ENCODE data around the gene RNASEH2C.
A peak's percentile ranks its signal among the peaks of the same experiment; 100 is the strongest.

The RNASEH2C gene

DNA sequence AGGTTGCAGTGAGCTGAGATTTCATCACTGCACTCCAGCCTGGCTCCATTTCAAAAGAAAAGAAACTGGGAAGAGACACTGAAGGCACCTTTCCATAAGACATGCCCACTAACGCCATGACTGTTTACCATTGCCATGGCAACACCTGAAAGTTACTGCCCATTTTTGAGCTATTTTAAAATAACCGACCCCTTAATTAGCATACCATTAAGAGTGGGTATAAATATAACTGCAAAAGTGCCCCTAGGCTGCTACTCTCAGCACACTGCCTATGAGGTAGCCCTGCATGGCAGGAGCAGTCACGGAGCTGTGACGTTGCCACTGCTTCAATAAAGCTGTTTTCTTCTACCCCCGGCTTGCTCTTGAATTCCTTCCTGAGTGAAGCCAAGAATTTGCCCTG is 9.9 kb upstream of the RNASEH2C start:
- no peak overlapping the region for H3K4me3 Mint-ChIP-seq
- no peaks in the 10 kb centered on the region for H3K4me1 Mint-ChIP-seq (ENCODE audit: low read depth)
- H3K9me3 Mint-ChIP-seq (ENCODE audit: low read depth) = no peaks in the 10 kb centered on the region
- peaks cover 6% of the 10 kb centered on the region for H3K27me3 Mint-ChIP-seq
- H3K27ac Mint-ChIP-seq = no peak overlapping the region
- H3K36me3 Mint-ChIP-seq = peaks cover 2% of the 10 kb centered on the region

DNA sequence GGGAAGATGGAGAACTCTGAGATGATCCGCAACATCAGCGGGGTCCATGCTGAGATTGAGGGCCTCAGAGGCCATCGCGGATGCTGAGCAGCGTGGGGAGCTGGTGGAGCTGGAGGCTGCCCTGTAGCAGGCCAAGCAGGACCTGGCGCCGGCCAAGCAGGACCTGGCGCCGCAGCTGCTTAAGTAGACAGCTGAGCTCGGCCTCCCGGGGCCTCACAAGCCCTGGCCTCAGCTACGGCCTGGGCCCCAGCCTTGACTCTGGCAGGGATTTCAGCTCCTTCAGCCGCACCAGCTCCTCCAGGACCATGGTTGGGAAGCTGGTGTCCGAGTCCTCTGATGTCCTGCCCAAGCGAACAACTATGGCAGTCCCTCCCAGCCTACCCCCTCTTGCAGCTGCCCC is 7.3 kb upstream of the RNASEH2C start:
- Mint-ChIP-seq H3K4me1 (ENCODE audit: low read depth) (no peaks in the 10 kb centered on the region), H3K9me3 (ENCODE audit: low read depth) (no peaks in the 10 kb centered on the region), H3K27me3 (peaks cover 5% of the 10 kb centered on the region), H3K36me3 (peaks cover 2% of the 10 kb centered on the region), H3K27ac (no peak overlapping the region), H3K4me3 (no peak overlapping the region)

DNA sequence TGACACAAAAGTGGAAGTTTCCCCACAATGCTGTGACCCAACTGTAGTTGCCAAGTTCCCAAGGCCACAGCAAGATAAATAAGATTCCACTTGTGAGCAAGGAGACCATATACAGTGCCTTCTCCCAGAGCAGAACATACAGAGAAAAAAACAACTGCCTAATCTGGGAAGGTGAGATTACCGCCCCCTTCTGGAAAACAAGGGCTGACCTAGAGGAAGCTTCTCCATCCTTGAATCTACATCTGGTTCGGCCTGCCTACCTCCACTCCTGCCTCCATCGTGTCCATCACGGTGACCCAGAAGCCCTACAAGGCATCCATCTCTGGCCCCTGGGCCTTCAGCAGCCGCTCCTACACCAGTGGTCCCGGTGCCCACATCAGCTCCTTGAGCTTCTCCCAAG is 6.1 kb upstream of the RNASEH2C start:
- no peak overlapping the region for H3K4me3 Mint-ChIP-seq
- H3K4me1 Mint-ChIP-seq (ENCODE audit: low read depth) = no peaks in the 10 kb centered on the region
- H3K27me3 Mint-ChIP-seq = peaks cover 2% of the 10 kb centered on the region
- H3K9me3 Mint-ChIP-seq (ENCODE audit: low read depth) = no peaks in the 10 kb centered on the region
- H3K36me3 Mint-ChIP-seq = peaks cover under 1% of the 10 kb centered on the region
- H3K27ac Mint-ChIP-seq = no peak overlapping the region

DNA sequence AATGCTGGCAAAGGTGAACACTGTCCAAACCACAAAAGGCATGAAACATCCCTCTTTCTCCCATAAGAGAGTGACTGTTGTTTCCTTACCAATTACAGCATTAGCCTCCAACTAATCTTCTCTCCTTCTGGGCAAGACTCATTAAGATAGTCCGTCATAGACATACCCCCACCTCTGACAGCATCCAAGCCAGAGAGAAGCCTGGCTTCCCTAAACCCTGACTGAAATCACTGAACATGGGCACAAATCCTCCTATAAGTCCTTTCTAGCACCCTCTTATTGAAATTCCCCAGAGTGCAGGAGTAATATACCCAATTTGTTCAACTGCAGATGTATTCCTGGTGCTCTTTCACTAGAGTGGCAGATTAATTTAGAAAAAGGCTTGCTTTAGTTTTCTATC is 1.7 kb upstream of the RNASEH2C start:
- H3K4me3 Mint-ChIP-seq = peak overlapping the region; percentile 62
- no peak overlapping the region for H3K27ac Mint-ChIP-seq

DNA sequence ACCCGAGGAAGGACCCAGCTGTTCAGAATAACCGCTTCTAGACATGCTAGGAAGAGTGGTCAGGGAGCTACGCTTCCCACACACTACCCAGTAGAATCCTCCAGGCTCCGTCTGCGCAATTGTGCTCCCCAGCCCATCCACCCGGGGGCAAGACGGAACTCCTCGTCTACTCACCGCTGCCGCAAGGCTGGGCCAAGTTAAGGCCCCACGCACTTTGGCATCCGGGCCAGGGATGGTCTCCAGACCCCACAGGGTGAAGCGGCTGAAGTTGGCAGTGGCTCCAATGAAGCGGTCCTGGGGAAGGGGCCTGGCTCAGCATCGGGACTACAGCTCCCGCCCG is 757 bp downstream of the RNASEH2C start:
- H3K4me1 Mint-ChIP-seq (ENCODE audit: low read depth) = peaks cover 25% of the 10 kb centered on the region
- H3K27me3 Mint-ChIP-seq = no peaks in the 10 kb centered on the region
- no peaks in the 10 kb centered on the region for H3K9me3 Mint-ChIP-seq (ENCODE audit: low read depth)
- peak overlapping the region; percentile 95 for H3K4me3 Mint-ChIP-seq
- peak overlapping the region; percentile 93 for H3K27ac Mint-ChIP-seq
- H3K36me3 Mint-ChIP-seq = peaks cover 5% of the 10 kb centered on the region

More for the DNA sequence above, 1.7 kb upstream of the RNASEH2C start:
- Mint-ChIP-seq H3K4me1 (ENCODE audit: low read depth) (peaks cover 20% of the 10 kb centered on the region), H3K36me3 (no peaks in the 10 kb centered on the region), H3K9me3 (ENCODE audit: low read depth) (no peaks in the 10 kb centered on the region), H3K27me3 (no peaks in the 10 kb centered on the region)

DNA sequence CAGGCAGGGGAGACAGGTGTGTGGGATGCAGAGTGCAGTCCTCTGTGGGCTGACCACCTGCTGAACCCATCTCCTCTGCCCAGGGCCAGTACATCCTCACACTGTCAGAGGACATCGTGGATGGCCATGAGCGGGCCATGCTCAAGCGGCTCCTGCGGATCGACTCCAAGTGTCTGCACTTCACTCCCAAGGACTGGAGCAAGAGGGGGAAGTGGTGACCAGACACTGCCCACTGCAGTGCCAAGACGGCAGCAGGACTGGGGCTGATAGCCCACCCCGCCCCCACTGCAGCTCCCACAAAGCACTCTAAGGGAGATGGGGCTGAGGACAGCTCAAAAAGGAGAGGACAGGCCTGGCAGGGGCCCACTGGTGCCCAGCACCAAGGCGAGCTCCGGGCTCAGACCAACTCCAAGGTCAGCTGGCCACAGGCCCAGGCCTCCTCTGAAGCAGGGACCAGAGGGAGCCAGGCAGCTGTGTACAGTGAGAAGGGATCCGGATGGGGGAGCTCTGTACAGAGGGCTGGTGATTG is 1.6 kb downstream of the RNASEH2C start:
- peak overlapping the region; percentile 70 for H3K27ac Mint-ChIP-seq
- H3K9me3 Mint-ChIP-seq (ENCODE audit: low read depth) = no peaks in the 10 kb centered on the region
- peak overlapping the region; percentile 95 for H3K4me3 Mint-ChIP-seq
- H3K4me1 Mint-ChIP-seq (ENCODE audit: low read depth) = peaks cover 28% of the 10 kb centered on the region
- peaks cover 5% of the 10 kb centered on the region for H3K36me3 Mint-ChIP-seq
- no peaks in the 10 kb centered on the region for H3K27me3 Mint-ChIP-seq

DNA sequence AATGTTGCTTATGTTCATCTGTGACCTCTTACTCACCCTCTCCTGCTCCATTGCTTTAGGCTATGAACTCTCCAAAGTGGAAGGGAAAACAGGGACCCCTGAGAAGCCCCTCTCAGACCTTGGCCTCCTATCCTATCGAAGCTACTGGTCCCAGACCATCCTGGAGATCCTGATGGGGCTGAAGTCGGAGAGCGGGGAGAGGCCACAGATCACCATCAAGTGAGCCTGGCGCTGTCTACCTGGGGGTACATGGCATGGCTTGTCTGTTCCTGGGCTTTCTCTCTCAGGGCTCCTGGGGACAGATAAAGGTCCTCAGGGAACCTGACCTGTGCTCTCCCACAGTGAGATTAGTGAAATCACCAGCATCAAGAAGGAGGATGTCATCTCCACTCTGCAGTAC is 2.1 kb downstream of the RNASEH2C start:
- H3K36me3 Mint-ChIP-seq = peaks cover 5% of the 10 kb centered on the region

DNA sequence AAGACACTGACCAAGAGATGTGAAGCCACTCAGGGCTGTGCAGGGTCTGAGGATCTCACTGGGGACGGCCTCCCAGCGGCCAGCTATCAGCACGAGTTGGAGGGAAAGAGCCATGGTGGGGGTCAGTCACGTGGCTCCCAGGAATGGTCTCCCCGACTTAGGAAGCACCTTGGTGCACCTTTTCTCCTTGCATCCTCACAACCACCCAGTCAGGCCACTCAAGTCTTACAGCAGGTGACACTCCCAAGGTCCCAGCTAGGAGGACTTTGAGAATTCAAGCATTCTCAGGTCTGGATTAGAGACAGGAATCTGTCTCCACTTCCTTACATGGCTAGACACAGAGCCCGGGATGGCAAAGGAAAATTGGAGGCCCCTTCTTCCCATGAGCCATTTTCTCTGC is 2.7 kb downstream of the RNASEH2C start:
- Mint-ChIP-seq H3K9me3 (ENCODE audit: low read depth) (no peaks in the 10 kb centered on the region), H3K27ac (peak overlapping the region; percentile 54), H3K36me3 (peaks cover 5% of the 10 kb centered on the region), H3K27me3 (no peaks in the 10 kb centered on the region), H3K4me1 (ENCODE audit: low read depth) (peaks cover 33% of the 10 kb centered on the region), H3K4me3 (no peak overlapping the region)

More for the DNA sequence above, 2.1 kb downstream of the RNASEH2C start:
- Mint-ChIP-seq H3K4me3 (peak overlapping the region; percentile 95), H3K9me3 (ENCODE audit: low read depth) (no peaks in the 10 kb centered on the region), H3K27me3 (no peaks in the 10 kb centered on the region), H3K27ac (peak overlapping the region; percentile 70), H3K4me1 (ENCODE audit: low read depth) (peaks cover 31% of the 10 kb centered on the region)

DNA sequence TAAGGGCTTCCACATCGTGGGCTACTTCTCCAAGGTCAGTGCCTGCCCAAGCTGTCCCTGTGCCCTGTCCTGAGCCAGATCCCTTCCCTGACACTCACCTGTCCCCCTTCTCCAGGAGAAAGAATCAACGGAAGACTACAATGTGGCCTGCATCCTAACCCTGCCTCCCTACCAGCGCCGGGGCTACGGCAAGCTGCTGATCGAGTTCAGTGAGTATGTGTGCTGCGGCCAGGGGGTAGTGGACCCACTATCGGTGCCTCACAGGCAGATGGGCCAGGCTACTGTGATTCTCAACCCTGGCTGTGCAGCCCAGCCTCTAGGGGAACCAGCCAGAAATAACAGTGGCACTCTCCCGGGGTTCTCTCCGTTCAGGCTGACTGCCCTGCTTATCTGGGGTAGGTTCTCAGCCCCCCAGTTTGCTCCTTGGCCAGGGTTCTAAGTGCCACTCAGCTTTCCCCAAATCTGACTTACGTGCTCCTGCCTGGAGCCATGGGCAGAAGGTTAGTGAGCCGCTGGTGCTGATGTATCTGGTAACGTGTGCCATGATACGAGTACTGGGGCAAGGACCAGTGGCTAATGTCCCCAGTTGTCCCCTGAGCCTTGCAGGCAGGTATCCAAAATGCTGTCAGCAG is 3.7 kb downstream of the RNASEH2C start:
- Mint-ChIP-seq H3K36me3 (peaks cover 5% of the 10 kb centered on the region), H3K4me1 (ENCODE audit: low read depth) (peaks cover 38% of the 10 kb centered on the region)

DNA sequence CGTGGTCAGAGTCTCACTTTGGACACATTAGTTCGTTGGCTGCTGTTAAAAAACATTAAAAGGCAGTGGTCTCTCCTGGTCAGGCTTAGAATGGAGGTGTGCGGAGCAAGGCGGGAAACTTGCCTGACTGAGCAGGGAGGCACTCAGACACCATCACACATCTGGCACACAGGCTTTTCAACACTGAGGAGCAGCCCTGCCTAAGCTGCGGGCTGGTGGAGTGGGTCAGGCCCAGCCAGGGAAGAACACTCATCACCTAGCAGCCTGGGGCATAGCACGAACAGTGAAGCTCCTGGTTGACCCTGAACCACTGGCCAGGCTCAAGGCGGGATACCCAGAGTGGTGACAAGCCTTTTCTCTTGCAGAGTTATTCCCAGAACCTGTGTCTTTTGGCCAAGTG is 4.3 kb downstream of the RNASEH2C start:
- Mint-ChIP-seq H3K4me1 (ENCODE audit: low read depth) (peaks cover 41% of the 10 kb centered on the region), H3K27ac (no peak overlapping the region), H3K9me3 (ENCODE audit: low read depth) (no peaks in the 10 kb centered on the region), H3K36me3 (peaks cover 5% of the 10 kb centered on the region), H3K27me3 (no peaks in the 10 kb centered on the region), H3K4me3 (peak overlapping the region; percentile 28)

More for the DNA sequence above, 3.7 kb downstream of the RNASEH2C start:
- Mint-ChIP-seq H3K27me3 (no peaks in the 10 kb centered on the region), H3K27ac (peak overlapping the region; percentile 72), H3K4me3 (peak overlapping the region; percentile 28), H3K9me3 (ENCODE audit: low read depth) (no peaks in the 10 kb centered on the region)

DNA sequence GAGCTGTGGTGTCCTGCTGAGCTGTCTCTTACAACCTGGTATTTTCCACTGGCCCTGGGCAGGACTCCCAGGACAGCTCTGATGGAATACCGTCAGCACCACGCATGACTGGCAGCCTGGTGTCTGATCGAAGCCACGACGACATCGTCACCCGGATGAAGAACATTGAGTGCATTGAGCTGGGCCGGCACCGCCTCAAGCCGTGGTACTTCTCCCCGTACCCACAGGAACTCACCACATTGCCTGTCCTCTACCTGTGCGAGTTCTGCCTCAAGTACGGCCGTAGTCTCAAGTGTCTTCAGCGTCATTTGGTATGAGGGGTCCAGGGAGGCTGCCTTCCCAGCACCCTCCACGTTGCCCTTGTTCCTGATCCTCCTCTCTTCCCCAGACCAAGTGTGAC is 6.2 kb downstream of the RNASEH2C start:
- Mint-ChIP-seq H3K4me3 (peak overlapping the region; percentile 38), H3K27ac (peak overlapping the region; percentile 79), H3K4me1 (ENCODE audit: low read depth) (peaks cover 38% of the 10 kb centered on the region), H3K36me3 (peaks cover 5% of the 10 kb centered on the region), H3K27me3 (no peaks in the 10 kb centered on the region), H3K9me3 (ENCODE audit: low read depth) (no peaks in the 10 kb centered on the region)

DNA sequence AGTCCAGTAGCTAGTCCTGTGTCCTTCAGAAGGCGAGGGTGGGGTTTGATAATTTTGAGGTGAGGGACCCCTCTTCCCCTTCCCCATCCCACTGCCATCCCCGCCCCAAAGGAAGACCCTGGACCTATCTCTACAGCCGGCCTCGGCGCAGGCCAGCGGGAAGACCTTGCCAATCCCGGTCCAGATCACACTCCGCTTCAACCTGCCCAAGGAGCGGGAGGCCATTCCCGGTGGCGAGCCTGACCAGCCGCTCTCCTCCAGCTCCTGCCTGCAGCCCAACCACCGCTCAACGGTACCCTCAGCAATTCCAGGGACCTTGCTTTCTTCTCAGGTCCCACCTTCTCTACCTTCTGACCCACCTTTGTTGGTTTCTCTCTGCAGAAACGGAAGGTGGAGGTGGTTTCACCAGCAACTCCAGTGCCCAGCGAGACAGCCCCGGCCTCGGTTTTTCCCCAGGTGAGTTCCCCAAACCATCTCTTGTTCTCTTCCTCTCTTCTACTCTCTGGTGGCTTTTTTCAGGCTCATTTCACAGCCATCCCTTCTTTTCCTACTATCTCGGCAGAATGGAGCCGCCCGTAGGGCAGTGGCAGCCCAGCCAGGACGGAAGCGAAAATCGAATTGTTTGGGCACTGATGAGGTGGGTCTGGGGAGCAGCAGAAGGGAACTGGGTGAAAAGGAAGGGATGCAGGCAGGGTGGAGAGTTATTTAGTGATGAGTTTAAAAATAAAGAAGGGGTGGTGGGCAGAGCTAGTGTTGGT is 7.2 kb downstream of the RNASEH2C start:
- no peaks in the 10 kb centered on the region for H3K27me3 Mint-ChIP-seq
- peak overlapping the region; percentile 95 for H3K4me3 Mint-ChIP-seq
- H3K27ac Mint-ChIP-seq = peak overlapping the region; percentile 64
- H3K4me1 Mint-ChIP-seq (ENCODE audit: low read depth) = peaks cover 28% of the 10 kb centered on the region
- no peaks in the 10 kb centered on the region for H3K9me3 Mint-ChIP-seq (ENCODE audit: low read depth)
- H3K36me3 Mint-ChIP-seq = peaks cover 5% of the 10 kb centered on the region

DNA sequence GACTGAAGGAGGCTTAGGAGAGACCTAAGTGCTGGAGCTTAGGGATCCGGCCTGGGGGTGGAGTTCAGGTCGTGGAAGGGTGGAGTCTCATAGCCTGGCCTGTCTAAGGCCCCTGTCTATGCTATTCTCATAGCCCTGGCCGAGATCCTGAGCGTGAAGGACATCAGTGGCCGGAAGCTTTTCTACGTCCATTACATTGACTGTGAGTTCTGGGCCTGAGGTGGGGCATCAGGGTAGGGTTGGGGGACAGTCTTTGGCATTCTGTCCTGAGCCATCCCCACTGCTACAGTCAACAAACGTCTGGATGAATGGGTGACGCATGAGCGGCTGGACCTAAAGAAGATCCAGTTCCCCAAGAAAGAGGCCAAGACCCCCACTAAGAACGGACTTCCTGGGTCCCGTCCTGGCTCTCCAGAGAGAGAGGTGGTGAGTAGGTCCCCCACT is 7.9 kb downstream of the RNASEH2C start:
- Mint-ChIP-seq H3K27me3 (no peaks in the 10 kb centered on the region), H3K27ac (peak overlapping the region; percentile 98), H3K4me3 (peak overlapping the region; percentile 95), H3K4me1 (ENCODE audit: low read depth) (peaks cover 24% of the 10 kb centered on the region), H3K9me3 (ENCODE audit: low read depth) (no peaks in the 10 kb centered on the region), H3K36me3 (peaks cover 5% of the 10 kb centered on the region)

DNA sequence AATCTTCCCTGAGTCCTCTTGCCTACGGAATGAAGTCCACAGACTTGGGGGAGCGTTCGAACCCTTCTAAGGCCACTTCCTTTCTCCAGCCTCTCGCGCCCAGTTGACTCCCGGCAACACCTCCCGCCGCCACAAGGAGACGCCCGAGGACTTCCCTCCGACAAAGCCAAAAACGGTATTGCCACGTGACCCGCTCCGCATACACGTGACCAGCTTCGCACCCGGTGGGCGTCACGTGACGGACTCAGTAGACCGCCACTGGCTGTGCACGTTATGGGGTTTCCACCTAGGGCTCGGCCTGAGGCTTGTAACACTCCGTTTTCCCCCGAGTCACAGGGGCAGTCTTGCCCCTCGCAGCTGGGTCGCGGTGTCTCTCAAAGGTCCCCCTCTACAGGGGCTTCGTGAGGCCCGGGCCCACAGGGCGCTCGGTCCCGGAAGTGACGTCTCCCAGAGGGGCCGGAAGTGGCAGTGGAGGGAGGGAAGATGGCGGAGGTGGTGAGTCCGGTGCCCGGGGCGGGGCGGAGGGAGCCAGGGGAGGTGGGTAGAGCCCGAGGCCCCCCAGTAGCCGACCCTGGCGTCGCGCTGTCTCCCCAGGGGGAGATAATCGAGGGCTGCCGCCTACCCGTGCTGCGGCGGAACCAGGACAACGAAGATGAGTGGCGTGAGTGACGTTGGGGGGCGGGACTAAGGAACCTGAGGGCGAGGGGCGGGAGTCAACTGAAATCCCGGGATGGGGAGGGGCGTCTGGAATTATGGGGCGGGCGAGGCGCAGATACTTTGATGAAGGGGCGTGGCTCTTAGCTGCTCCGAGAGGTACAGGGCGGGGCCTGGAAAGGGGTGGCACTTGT is 8.6 kb downstream of the RNASEH2C start, which contains the start of gene KAT5:
TSS of gene KAT5 (plus strand) at position 468 of the 848 bp plus-strand sequence. CDS start at position 484, 16 bp downstream.
- Mint-ChIP-seq H3K4me3 (peak within 1 kb of the TSS; percentile 95), H3K9me3 (ENCODE audit: low read depth) (no peaks in the 10 kb centered on the region), H3K27me3 (no peaks in the 10 kb centered on the region), H3K36me3 (peaks cover 5% of the 10 kb centered on the region), H3K4me1 (ENCODE audit: low read depth) (peaks cover 20% of the 10 kb centered on the region), H3K27ac (peak within 1 kb of the TSS; percentile 98)

DNA sequence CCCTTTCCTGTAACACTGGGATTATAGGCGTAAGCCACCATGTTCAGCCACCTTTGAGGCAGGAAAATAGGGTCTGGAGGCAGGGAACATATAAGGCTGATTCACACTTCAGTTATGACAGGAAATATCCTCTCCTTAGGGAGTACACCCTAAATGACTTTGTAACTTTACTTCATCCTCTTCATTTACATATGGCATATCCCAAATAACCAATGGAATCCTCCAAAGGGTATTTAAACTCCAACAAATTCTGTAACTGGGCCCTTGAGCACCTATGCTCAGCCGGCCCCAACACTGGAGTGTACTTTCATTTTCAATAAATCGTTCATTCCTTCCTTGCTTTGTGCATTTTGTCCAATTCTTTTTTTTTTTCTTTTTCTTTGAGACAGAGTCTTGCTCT is 10.2 kb downstream of the RNASEH2C start:
- H3K4me3 Mint-ChIP-seq = no peak overlapping the region
- H3K36me3 Mint-ChIP-seq = peaks cover 3% of the 10 kb centered on the region
- H3K9me3 Mint-ChIP-seq (ENCODE audit: low read depth) = no peaks in the 10 kb centered on the region
- peaks cover 22% of the 10 kb centered on the region for H3K4me1 Mint-ChIP-seq (ENCODE audit: low read depth)
- no peak overlapping the region for H3K27ac Mint-ChIP-seq
- H3K27me3 Mint-ChIP-seq = no peaks in the 10 kb centered on the region
